ENCODE data around the gene ADAM22.

DNA sequence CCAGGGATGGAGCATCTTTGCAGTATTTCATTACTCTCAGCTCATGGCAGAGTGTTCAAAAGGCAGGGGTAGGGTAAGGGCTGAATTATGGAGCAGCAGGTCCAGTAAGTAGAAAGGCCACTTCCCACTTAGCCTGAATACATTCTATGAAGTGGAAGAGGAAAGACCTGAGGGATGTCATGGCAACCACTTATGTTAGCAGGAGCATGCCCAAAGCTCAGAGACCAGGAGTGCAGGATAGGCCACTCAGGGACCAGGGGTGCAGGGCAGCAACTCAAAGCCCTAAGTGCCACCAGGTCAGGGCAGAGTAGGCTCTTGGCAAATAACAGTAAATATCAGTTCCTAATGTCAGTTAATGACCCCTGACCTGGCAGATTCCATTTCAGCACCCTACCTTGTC, 282.2 kb downstream of the ADAM22 start:
- TF ChIP-seq POLR2AphosphoS5 (IDR thresholded peaks at IDR 0.05; ENCODE audit: low read depth, low read length) (no peak), POLR2A (IDR thresholded peaks at IDR 0.05; ENCODE audit: low read depth, low read length) (no peak), TAF1 (IDR thresholded peaks at IDR 0.05; ENCODE audit: borderline replicate concordance, low read depth, low read length) (no peak)
